Keratinocyte (primary cell): ENCODE measurements around the gene ZNF423. TPM values are rescaled to one million over a fixed set of nuclear protein-coding genes. Genes with fewer than 3 reads are reported as not detected.
A peak's percentile ranks its signal among the peaks of the same experiment; 100 is the strongest.

ENCODE experiments used
- DNase-seq: peaks from one replicate; pipeline ENCODE4 v3.0.0-alpha.2; 2011; ENCODE audit warnings: low read depth, missing footprints, low spot score
- FAIRE-seq: peaks from 2 replicates; lab custom pipeline; 2011; peaks lifted over from hg19 to GRCh38; lab: Jason Lieb, UNC
- H2AFZ ChIP-seq: 2 replicates; pipeline ENCODE4 v1.6.0; 2012; ENCODE audit warnings: low read length, control low read depth, inconsistent platforms; ENCODE audit not compliant: control insufficient read depth
- H3K27ac ChIP-seq: 2 replicates; pipeline ENCODE4 v1.5.1; 2011; ENCODE audit warnings: low read length; ENCODE audit not compliant: control insufficient read depth, insufficient read depth
- H3K27me3 ChIP-seq: 3 replicates; pipeline ENCODE4 v1.6.0; 2011; ENCODE audit warnings: low read length; ENCODE audit not compliant: control insufficient read depth, insufficient read depth; ENCODE audit errors: extremely low read depth
- H3K36me3 ChIP-seq, 2 experiments: 2 replicates in 1 of 2; 3 replicates in 1 of 2; pipeline ENCODE4 v1.5.1; 2011; ENCODE audit warnings: low read length in 2 of 2, mild to moderate bottlenecking in 1 of 2; ENCODE audit not compliant: control insufficient read depth in 2 of 2, insufficient read depth in 2 of 2; ENCODE audit errors: extremely low read depth in 1 of 2
- H3K4me1 ChIP-seq: 3 replicates; pipeline ENCODE4 v1.5.1; 2011; ENCODE audit warnings: low read length; ENCODE audit not compliant: control insufficient read depth, insufficient read depth; ENCODE audit errors: extremely low read depth
- H3K4me2 ChIP-seq: 3 replicates; pipeline ENCODE4 v1.6.0; 2011; ENCODE audit warnings: low read depth, low read length; ENCODE audit not compliant: control insufficient read depth, insufficient read depth; ENCODE audit errors: extremely low read depth
- H3K4me3 ChIP-seq, 3 experiments: fragments of 200-600 bp in 1 of 3; sonication (generic) in 1 of 3; 2 replicates in 2 of 3; 3 replicates in 1 of 3; pipeline ENCODE4 v1.5.1; 2011 to 2016; ENCODE audit warnings: low read length in 3 of 3, mild to moderate bottlenecking in 3 of 3, control low read depth in 2 of 3, inconsistent platforms in 1 of 3, low read depth in 1 of 3, mixed read lengths in 1 of 3, mixed run types in 1 of 3, moderate library complexity in 1 of 3; ENCODE audit not compliant: control insufficient read depth in 2 of 3, insufficient read depth in 2 of 3; ENCODE audit errors: extremely low read depth in 1 of 3
- H3K79me2 ChIP-seq: 2 replicates; pipeline ENCODE4 v1.6.0; 2012; ENCODE audit warnings: low read length; ENCODE audit not compliant: control insufficient read depth, insufficient read depth
- H3K9ac ChIP-seq: 3 replicates; pipeline ENCODE4 v1.6.0; 2011; ENCODE audit warnings: low read length; ENCODE audit not compliant: control insufficient read depth, insufficient read depth; ENCODE audit errors: extremely low read depth
- H3K9me1 ChIP-seq: 3 replicates; pipeline ENCODE4 v1.6.0; 2011; ENCODE audit warnings: low read length; ENCODE audit not compliant: control insufficient read depth, insufficient read depth; ENCODE audit errors: extremely low read depth
- H3K9me3 ChIP-seq: 2 replicates; pipeline ENCODE4 v1.5.1; 2012; ENCODE audit warnings: low read depth, low read length; ENCODE audit not compliant: control insufficient read depth
- H4K20me1 ChIP-seq: 3 replicates; pipeline ENCODE4 v1.6.0; 2011; ENCODE audit warnings: low read length; ENCODE audit not compliant: control insufficient read depth, insufficient read depth; ENCODE audit errors: extremely low read depth
- CTCF ChIP-seq, 3 experiments: IDR thresholded peaks in 1 of 3; conservative IDR thresholded peaks in 1 of 3; optimal IDR thresholded peaks in 1 of 3; 2 replicates in 2 of 3; 3 replicates in 1 of 3; pipeline versions ENCODE3 to v1.5.1; 2011; ENCODE audit warnings: low read length in 3 of 3, mild to moderate bottlenecking in 3 of 3, moderate library complexity in 2 of 3, control low read depth in 1 of 3, inconsistent platforms in 1 of 3; ENCODE audit not compliant: insufficient read depth in 2 of 3; ENCODE audit errors: extremely low read depth in 1 of 3
- EZH2 ChIP-seq: IDR thresholded peaks from one replicate; pipeline ENCODE4 v1.6.1; 2012; ENCODE audit warnings: inconsistent platforms, mild to moderate bottlenecking, low read length, moderate library complexity
- dilution Hi-C: fragments of 300-500 bp; cut with MboI; formaldehyde crosslinking; loops from one replicate; pipeline ENCODE4 v1.7.0; 2020; ENCODE audit warnings: low sequenced_read_pairs; ENCODE audit not compliant: extremely low pct_ligation_motif_present
- polyA plus RNA-seq, 5 experiments: library from polyadenylated mRNA; depleted of rRNA in 3 of 5; stranded (reverse) in 3 of 5; stranded (forward) in 1 of 5; unstranded in 1 of 5; fragments of >200 nt; gene quantifications; 1 replicate in 1 of 5; 2 replicates in 3 of 5; 3 replicates in 1 of 5; pipeline versions ENCODE4 v1.2.1 to v1.2.3, GENCODE V29; 2011 to 2012; ENCODE audit warnings: missing spikeins in 2 of 5, low read depth in 1 of 5, low replicate concordance in 1 of 5

Gene ZNF423
- polyA plus RNA-seq, 1 donor (not counting 4 experiments of a cell fraction or from before 2014, with no cell fraction given): 0.05 TPM

- H3K36me3 ChIP-seq: no peaks in the 10 kb centered on the region
- no peak overlapping the region for H2AFZ ChIP-seq
- FAIRE-seq: no peak
- H3K9ac ChIP-seq: no peak overlapping the region
- H3K4me2 ChIP-seq: no peak overlapping the region
- no peaks in the 10 kb centered on the region for H3K4me1 ChIP-seq
- peaks cover 32% of the 10 kb centered on the region for H3K27me3 ChIP-seq
- H4K20me1 ChIP-seq: no peaks in the 10 kb centered on the region
- no peak overlapping the region for H3K4me3 ChIP-seq
- H3K9me3 ChIP-seq: no peaks in the 10 kb centered on the region
- no peak for DNase-seq
- no peaks in the 10 kb centered on the region for H3K9me1 ChIP-seq
- H3K27ac ChIP-seq: no peak overlapping the region
- no peaks in the 10 kb centered on the region for H3K79me2 ChIP-seq
- TF ChIP-seq CTCF (optimal IDR thresholded peaks at IDR 0.05 in 1 of 3, IDR thresholded peaks at IDR 0.05 in 1 of 3, conservative IDR thresholded peaks at IDR 0.05 in 1 of 3; ENCODE audit: extremely low read depth in 1 of 3, insufficient read depth in 2 of 3, low read length in 3 of 3) (no peak), EZH2 (peak; percentile 46)
- dilution Hi-C loops: no loop called here
Measured at GRCh38 chr16:49839017-49839825, 16.7 kb downstream of the ZNF423 start.

DNA sequence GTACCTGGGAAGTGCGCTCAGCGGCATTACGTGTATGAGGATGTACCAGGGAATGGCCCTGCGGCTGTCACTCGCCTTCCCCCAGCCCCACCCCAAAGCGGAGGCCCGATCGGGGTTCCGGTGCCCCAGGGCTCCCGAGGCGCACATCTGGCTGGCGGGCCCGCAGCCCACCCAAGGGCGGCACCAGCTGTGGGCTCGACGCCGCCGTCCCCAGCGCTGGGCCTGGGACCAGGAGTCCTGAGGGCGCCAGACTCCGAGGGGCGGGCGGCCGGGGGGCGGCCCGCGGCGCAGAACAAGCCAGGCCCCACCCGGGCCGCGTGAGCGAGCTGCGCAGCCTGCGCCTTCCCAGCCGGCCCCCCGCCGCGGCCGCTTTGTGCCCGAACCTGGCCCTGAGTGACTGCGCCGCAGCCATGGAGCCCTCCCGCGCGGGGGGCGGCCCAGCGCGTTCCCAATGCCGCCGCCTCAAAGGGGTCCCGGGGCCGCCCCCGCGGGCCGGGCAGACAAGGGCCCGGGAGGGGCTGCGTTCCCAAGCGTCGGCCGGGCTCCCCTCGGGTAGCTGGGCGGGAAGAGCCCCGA is 17.4 kb downstream of the ZNF423 start:
- dilution Hi-C loops: no loop called here
- no peaks in the 10 kb centered on the region for H3K79me2 ChIP-seq
- no peaks in the 10 kb centered on the region for H3K9me1 ChIP-seq
- H3K9ac ChIP-seq: no peak overlapping the region
- no peaks in the 10 kb centered on the region for H4K20me1 ChIP-seq
- no peak overlapping the region for H3K27ac ChIP-seq
- H3K36me3 ChIP-seq: no peaks in the 10 kb centered on the region
- no peaks in the 10 kb centered on the region for H3K4me1 ChIP-seq
- H2AFZ ChIP-seq: no peak overlapping the region
- TF ChIP-seq EZH2 (peak; percentile 14), CTCF (optimal IDR thresholded peaks at IDR 0.05 in 1 of 3, IDR thresholded peaks at IDR 0.05 in 1 of 3, conservative IDR thresholded peaks at IDR 0.05 in 1 of 3; ENCODE audit: extremely low read depth in 1 of 3, insufficient read depth in 2 of 3, low read length in 3 of 3) (no peak)
- peak overlapping the region; percentile 5 for H3K4me2 ChIP-seq
- FAIRE-seq (no peak), DNase-seq (no peak)
- H3K4me3 ChIP-seq: no peak overlapping the region
- no peaks in the 10 kb centered on the region for H3K9me3 ChIP-seq
- peaks cover 32% of the 10 kb centered on the region for H3K27me3 ChIP-seq
